ENCODE results near the gene NUF2.
"Not testable (repeated sequence)": the region's sequence is repeated elsewhere in the genome, so short reads cannot be mapped to it uniquely, and the experiment has no call there.

- not testable (repeated sequence) for TF ChIP-seq EZH2 (IDR thresholded peaks at IDR 0.05; ENCODE audit: low read length, unreplicated experiment)
- TF ChIP-seq, protein P1, sequence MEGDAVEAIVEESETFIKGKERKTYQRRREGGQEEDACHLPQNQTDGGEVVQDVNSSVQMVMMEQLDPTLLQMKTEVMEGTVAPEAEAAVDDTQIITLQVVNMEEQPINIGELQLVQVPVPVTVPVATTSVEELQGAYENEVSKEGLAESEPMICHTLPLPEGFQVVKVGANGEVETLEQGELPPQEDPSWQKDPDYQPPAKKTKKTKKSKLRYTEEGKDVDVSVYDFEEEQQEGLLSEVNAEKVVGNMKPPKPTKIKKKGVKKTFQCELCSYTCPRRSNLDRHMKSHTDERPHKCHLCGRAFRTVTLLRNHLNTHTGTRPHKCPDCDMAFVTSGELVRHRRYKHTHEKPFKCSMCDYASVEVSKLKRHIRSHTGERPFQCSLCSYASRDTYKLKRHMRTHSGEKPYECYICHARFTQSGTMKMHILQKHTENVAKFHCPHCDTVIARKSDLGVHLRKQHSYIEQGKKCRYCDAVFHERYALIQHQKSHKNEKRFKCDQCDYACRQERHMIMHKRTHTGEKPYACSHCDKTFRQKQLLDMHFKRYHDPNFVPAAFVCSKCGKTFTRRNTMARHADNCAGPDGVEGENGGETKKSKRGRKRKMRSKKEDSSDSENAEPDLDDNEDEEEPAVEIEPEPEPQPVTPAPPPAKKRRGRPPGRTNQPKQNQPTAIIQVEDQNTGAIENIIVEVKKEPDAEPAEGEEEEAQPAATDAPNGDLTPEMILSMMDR (conservative IDR thresholded peaks at IDR 0.05; ENCODE audit: low read depth, low read length) = not testable (repeated sequence)
Observed at GRCh38 chr1:163293497-163293896, 28.3 kb upstream of the NUF2 start.

All from PC-3 (cell line).